Thoracic aorta (tissue), 2 donors: ENCODE data around the gene PTPN14. TPM values are rescaled to one million over a fixed set of nuclear protein-coding genes. Genes with fewer than 3 reads are reported as not detected.
"Not testable (repeated sequence)": the region's sequence is repeated elsewhere in the genome, so short reads cannot be mapped to it uniquely, and the experiment has no call there.

Experiments used
- ATAC-seq: fragments of 150-250 bp; one replicate; pipeline ENCODE4 v1.8.0; 2017; ENCODE audit warnings: low read depth; ENCODE audit not compliant: insufficient number of reproducible peaks, low FRiP score
- DNase-seq: peaks from one replicate; pipeline ENCODE4 v3.0.0-alpha.2; 2020; ENCODE audit warnings: low spot score
- H3K27ac ChIP-seq, 2 donors: fragments of 200-600 bp; sonication (generic); 1 replicate in 1 of 2; 2 replicates in 1 of 2; pipeline ENCODE4 v1.5.1; 2016; ENCODE audit warnings: mild to moderate bottlenecking in 2 of 2, moderate library complexity in 2 of 2
- H3K27me3 ChIP-seq: fragments of 200-600 bp; sonication (generic); replicated peaks from 2 replicates; pipeline ENCODE4 v1.6.0; 2016; ENCODE audit warnings: mild to moderate bottlenecking; ENCODE audit not compliant: insufficient read depth
- H3K36me3 ChIP-seq: fragments of 200-600 bp; sonication (generic); one replicate; pipeline ENCODE4 v1.5.1; 2016
- H3K4me1 ChIP-seq, 2 donors: fragments of 200-600 bp; sonication (generic); 1 replicate in 1 of 2; 2 replicates in 1 of 2; pipeline versions ENCODE4 v1.5.1 to v1.6.0; 2016; ENCODE audit warnings: low read depth in 2 of 2, mild to moderate bottlenecking in 1 of 2; ENCODE audit not compliant: control insufficient read depth in 1 of 2
- H3K4me3 ChIP-seq: fragments of 200-600 bp; sonication (generic); 2 replicates; pipeline ENCODE4 v1.5.1; 2016; ENCODE audit warnings: mild to moderate bottlenecking
- H3K9me3 ChIP-seq: fragments of 200-600 bp; sonication (generic); 2 replicates; pipeline ENCODE4 v1.5.1; 2016
- total RNA-seq, 2 donors: library from RNA; depleted of rRNA; stranded (reverse); fragments of >200 nt; gene quantifications; one replicate each; pipeline versions ENCODE4 v1.1.0 to v1.2.3, GENCODE V29; 2016
- TF ChIP-seq, protein P1 (sequence below): fragments of 200-600 bp; sonication (generic); IDR thresholded peaks from one replicate; pipeline ENCODE4 v1.5.1; 2019; ENCODE audit warnings: antibody characterized with exemption

The PTPN14 gene
- 10 to 100 TPM; 33.3 to 63.8 TPM for total RNA-seq

DNA sequence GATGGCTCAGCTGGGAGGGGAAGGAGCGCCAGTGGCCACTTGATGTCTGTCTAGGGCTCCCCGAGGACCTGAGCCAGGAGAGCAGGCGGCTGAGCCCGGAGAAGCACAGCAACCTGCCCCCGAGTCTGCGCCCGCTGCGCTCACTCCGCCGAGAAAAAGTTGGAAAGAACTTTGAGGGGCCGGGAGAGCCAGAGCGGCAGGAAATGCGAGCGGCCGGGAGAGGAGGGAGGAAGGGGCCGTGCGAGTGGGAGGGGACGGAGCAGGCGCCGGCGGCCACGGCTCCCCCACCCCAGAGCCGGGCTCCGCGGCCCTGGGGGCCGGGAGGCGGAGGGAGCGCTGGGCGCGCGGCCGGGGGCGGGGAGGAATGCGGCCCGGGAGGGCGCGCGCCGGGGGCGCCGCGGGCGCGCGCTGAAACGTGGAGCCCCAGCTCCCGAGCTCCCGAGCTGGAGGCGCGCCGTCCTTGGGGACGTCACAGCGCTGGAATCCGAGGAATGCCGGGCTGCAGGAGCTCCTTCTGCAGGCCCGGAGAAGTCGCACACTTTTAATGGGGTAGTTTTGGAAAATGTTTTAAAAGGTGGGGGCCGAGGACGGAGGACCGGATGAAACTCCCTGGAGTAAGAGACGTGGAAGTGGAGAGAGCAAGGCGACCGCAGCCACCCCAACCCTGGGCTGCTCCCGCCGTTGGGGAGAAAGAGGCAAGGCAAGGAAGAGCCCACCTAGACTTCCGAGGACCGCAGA is at the start of gene PTPN14:
Gene PTPN14 (minus strand): TSS at position 167 of the 738 bp plus-strand sequence. CDS start 86,799 bp downstream, outside the sequence.
- ATAC-seq: peak; percentile 82
- TF ChIP-seq, protein P1, sequence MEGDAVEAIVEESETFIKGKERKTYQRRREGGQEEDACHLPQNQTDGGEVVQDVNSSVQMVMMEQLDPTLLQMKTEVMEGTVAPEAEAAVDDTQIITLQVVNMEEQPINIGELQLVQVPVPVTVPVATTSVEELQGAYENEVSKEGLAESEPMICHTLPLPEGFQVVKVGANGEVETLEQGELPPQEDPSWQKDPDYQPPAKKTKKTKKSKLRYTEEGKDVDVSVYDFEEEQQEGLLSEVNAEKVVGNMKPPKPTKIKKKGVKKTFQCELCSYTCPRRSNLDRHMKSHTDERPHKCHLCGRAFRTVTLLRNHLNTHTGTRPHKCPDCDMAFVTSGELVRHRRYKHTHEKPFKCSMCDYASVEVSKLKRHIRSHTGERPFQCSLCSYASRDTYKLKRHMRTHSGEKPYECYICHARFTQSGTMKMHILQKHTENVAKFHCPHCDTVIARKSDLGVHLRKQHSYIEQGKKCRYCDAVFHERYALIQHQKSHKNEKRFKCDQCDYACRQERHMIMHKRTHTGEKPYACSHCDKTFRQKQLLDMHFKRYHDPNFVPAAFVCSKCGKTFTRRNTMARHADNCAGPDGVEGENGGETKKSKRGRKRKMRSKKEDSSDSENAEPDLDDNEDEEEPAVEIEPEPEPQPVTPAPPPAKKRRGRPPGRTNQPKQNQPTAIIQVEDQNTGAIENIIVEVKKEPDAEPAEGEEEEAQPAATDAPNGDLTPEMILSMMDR: no peak
- peak within 1 kb of the TSS; percentile 92 for H3K4me3 ChIP-seq

DNA sequence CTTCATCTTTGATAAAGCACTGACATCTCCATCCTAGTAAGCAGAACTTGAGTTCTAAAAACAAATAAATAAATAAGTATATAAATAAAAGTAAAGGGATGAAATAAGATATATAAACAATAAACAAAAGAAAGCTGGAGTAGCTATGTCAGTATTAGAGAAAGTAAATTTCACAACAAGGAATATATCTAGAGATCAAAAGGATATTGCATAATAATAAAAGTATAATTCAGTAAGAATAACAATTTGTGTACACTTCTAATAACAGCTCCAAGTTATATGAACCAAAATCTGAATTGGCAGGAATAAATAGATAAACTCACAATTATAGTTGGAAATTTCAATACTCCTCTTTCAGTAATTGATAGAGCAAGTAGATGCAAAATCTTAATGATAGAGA is 41.8 kb upstream of the PTPN14 start:
- Histone ChIP-seq H3K9me3 (no peaks in the 10 kb centered on the region), H3K4me1 (no peaks in the 10 kb centered on the region), H3K4me3 (no peak overlapping the region), H3K27me3 (no peaks in the 10 kb centered on the region), H3K36me3 (no peaks in the 10 kb centered on the region), H3K27ac (no peak overlapping the region)
- no peak for DNase-seq
- TF ChIP-seq, protein P1: no peak
- ATAC-seq: no peak

More for the DNA sequence above, at the start of gene PTPN14:
- Histone ChIP-seq H3K36me3 (no peaks in the 10 kb centered on the region), H3K4me1 (peaks cover 10 to 45% of the 10 kb centered on the region in 2 donors), H3K27ac (peak within 1 kb of the TSS; percentile 97), H3K9me3 (no peaks in the 10 kb centered on the region), H3K27me3 (no peaks in the 10 kb centered on the region)
- DNase-seq: peak; percentile 36

DNA sequence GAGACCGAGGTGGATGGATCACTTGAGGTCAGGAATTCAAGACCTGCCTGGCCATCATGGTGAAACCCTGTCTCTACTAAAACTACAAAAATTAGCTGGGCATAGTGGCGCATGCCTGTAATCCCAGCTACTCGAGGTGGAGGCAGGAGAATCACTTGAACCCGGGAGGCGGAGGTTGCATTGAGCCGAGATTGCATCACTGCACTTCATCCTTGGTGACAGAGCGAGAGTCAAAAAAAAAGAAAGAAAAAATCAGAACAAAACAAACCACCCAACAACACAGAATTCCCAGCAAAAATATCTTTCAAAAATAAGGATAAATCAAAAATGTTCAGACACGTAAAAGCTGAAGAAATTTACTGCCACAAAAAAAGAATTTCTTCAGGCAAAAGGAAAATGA is 40.5 kb upstream of the PTPN14 start:
- DNase-seq, H3K4me1 ChIP-seq, ATAC-seq, H3K36me3 ChIP-seq, H3K9me3 ChIP-seq, H3K27ac ChIP-seq, H3K27me3 ChIP-seq, H3K4me3 ChIP-seq: not testable (repeated sequence)

DNA sequence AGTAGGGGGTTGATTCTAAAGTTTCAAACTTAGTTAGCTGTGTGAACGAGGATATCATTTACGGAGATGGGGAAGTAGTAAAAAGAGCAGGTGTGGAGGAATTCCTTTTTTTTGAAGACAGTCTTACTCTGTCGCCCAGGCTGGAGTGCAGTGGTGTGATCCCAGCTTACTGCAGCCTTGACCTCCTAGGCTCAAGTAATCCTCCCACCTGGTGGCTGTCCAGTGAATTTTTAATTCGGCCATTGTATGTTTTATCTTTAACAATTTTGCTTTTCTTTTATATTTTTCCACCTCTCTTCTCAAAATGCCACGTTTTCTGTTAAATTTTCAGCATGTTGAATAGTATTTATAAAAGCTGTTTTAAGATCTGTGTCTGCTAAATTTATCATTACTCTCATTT is 39.3 kb upstream of the PTPN14 start:
- no peak overlapping the region for H3K4me3 ChIP-seq
- ATAC-seq (no peak), DNase-seq (no peak)
- H3K4me1 ChIP-seq: no peaks in the 10 kb centered on the region
- H3K36me3 ChIP-seq: no peaks in the 10 kb centered on the region
- H3K27ac ChIP-seq: no peak overlapping the region
- H3K9me3 ChIP-seq: no peaks in the 10 kb centered on the region
- TF ChIP-seq, protein P1: no peak
- H3K27me3 ChIP-seq: no peaks in the 10 kb centered on the region

DNA sequence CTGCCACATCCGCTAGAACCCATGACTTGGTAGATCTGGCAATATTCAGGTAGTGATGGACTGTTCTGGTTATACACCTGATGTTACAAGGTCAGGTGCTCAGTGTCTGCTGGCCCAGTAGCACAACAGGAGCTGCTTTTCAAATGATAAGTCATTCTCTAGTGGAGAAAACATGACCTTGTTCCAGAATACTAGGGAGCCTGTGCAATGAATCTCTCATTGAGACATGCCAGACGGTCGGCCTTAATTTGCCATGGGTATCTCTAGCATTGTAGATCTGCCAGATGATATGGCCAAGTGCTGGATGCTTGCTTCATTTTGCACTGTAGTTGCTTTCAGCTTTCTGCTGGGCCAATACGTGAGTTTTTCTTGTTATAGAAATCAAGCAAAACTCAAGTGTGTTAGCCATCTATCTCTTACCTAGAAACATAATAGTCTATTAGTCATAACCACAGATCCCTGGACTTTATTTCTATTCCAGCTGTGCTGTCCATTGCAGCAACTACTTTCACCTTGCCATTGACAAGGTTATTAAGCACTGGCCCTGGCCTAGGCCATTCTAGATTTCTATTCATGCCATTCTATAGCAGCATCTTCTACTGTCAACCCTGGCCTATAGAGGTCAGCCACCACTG is 37.7 kb upstream of the PTPN14 start:
- H3K27me3 ChIP-seq: no peaks in the 10 kb centered on the region
- DNase-seq: no peak
- H3K27ac ChIP-seq: no peak overlapping the region
- H3K4me3 ChIP-seq: no peak overlapping the region
- no peaks in the 10 kb centered on the region for H3K9me3 ChIP-seq
- H3K36me3 ChIP-seq: no peaks in the 10 kb centered on the region
- H3K4me1 ChIP-seq: no peaks in the 10 kb centered on the region
- no peak for ATAC-seq
- TF ChIP-seq, protein P1: no peak
